ENCODE results near the gene SLC24A3.

DNA sequence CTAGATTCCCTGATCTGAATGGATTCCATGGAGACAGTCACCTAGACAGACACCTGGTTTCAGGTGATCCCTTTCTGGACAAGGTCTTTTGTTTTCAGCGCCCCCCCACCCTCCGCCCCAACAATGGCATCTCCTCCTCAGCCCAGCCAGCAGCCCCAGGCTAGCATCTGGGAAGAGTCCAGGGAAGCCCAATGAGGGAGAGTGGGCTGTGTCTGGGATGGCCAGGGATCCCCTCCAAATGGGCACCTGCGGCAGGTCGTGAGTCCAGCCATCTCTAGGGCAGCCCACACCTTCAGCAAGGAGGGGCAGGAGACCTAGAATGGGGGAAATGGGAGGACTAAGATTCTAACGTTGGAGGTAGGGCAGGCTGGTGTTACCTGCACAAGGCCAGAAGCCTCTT is 1.2 kb upstream of the SLC24A3 start:
- TF ChIP-seq TBP (CRISPR knock-in tag; IDR thresholded peaks at IDR 0.05) (no peak), EP300 (IDR thresholded peaks at IDR 0.05; ENCODE audit: low read depth in 2 of 2, low read length in 2 of 2) (no peak), EP300 (CRISPR knock-in tag; IDR thresholded peaks at IDR 0.05; ENCODE audit: borderline replicate concordance) (no peak), ZNF205 (CRISPR knock-in tag; IDR thresholded peaks at IDR 0.05) (no peak), POLR2A (IDR thresholded peaks at IDR 0.05; ENCODE audit: insufficient read depth in 1 of 2, low read depth in 2 of 2, low read length in 2 of 2) (no peak), GPBP1L1 (CRISPR knock-in tag; IDR thresholded peaks at IDR 0.05) (no peak), CTCF (CRISPR knock-in tag; IDR thresholded peaks at IDR 0.05) (no peak), POLR2AphosphoS5 (IDR thresholded peaks at IDR 0.05; ENCODE audit: low read depth, low read length) (no peak), ZNF33A (CRISPR knock-in tag; IDR thresholded peaks at IDR 0.05; ENCODE audit: borderline replicate concordance) (no peak)
- TF ChIP-seq, protein P1, sequence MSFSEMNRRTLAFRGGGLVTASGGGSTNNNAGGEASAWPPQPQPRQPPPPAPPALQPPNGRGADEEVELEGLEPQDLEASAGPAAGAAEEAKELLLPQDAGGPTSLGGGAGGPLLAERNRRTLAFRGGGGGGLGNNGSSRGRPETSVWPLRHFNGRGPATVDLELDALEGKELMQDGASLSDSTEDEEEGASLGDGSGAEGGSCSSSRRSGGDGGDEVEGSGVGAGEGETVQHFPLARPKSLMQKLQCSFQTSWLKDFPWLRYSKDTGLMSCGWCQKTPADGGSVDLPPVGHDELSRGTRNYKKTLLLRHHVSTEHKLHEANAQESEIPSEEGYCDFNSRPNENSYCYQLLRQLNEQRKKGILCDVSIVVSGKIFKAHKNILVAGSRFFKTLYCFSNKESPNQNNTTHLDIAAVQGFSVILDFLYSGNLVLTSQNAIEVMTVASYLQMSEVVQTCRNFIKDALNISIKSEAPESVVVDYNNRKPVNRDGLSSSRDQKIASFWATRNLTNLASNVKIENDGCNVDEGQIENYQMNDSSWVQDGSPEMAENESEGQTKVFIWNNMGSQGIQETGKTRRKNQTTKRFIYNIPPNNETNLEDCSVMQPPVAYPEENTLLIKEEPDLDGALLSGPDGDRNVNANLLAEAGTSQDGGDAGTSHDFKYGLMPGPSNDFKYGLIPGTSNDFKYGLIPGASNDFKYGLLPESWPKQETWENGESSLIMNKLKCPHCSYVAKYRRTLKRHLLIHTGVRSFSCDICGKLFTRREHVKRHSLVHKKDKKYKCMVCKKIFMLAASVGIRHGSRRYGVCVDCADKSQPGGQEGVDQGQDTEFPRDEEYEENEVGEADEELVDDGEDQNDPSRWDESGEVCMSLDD (CRISPR knock-in tag; IDR thresholded peaks at IDR 0.05; ENCODE audit: borderline replicate concordance), result no peak
- TF ChIP-seq, protein P2, sequence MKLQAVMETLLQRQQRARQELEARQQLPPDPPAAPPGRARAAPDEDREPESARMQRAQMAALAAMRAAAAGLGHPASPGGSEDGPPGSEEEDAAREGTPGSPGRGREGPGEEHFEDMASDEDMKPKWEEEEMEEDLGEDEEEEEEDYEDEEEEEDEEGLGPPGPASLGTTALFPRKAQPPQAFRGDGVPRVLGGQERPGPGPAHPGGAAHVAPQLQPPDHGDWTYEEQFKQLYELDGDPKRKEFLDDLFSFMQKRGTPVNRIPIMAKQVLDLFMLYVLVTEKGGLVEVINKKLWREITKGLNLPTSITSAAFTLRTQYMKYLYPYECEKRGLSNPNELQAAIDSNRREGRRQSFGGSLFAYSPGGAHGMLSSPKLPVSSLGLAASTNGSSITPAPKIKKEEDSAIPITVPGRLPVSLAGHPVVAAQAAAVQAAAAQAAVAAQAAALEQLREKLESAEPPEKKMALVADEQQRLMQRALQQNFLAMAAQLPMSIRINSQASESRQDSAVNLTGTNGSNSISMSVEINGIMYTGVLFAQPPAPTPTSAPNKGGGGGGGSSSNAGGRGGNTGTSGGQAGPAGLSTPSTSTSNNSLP (IDR thresholded peaks at IDR 0.05; ENCODE audit: low read depth, low read length), result no peak
